ENCODE results near the gene MDH1. TPM values are rescaled to one million over a fixed set of nuclear protein-coding genes. Genes with fewer than 3 reads are reported as not detected.

MDH1 gene
- total and polyA plus RNA-seq, 4 donors, result 75.6 to 210 (median 118) TPM

DNA sequence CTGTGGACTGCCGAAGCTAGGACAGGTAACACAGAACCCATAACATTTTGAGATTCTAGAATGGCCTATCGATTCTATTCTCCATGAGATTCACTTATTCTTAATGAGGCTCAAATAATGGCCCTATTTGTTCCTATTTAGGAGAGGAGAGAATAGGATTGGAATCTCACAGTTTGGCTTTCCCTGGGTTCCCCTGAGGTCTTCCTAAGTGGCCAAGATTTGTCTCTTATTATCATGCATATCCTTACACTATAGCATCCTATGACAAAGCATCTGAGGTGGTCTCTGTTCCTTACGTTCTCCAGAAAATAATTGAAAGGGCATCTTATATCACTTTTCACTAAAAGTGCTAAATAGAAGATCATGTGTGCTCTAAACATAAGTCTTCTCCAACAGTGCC is 10.0 kb upstream of the MDH1 start (continued):
- TF ChIP-seq REST (IDR thresholded peaks at IDR 0.05), result no peak
- no peak for TF ChIP-seq TAF1 (conservative IDR thresholded peaks at IDR 0.05)
- TF ChIP-seq MAX (IDR thresholded peaks at IDR 0.05), result no peak
- TF ChIP-seq NR2F2 (IDR thresholded peaks at IDR 0.05), result no peak

- Histone ChIP-seq H3K9ac (ENCODE audit: low read depth in 1 of 2, low read length in 2 of 2) (no peak overlapping the region), H3K4me3 (ENCODE audit: low read depth in 1 of 3, low read length in 3 of 3) (no peak overlapping the region), H3K4me1 (ENCODE audit: control insufficient read depth in 4 of 4, insufficient read depth in 4 of 4, low read length in 3 of 4) (peaks cover 0 to 9% (median 0%) of the 10 kb centered on the region in 4 donors), H3K27ac (ENCODE audit: low read depth in 1 of 2, low read length in 2 of 2) (peak overlapping the region; percentile 51 to 58), H3K9me3 (ENCODE audit: control insufficient read depth in 4 of 4, low read length in 3 of 4) (no peaks in the 10 kb centered on the region), H3K27me3 (ENCODE audit: control insufficient read depth in 4 of 4, insufficient read depth in 4 of 4, low read length in 3 of 4) (no peaks in the 10 kb centered on the region), H3K36me3 (ENCODE audit: control insufficient read depth in 4 of 4, insufficient read depth in 3 of 4, low read depth in 1 of 4, low read length in 3 of 4) (no peaks in the 10 kb centered on the region)
- WGBS, result 89% methylated on average over 4 of the region's 4 CpGs
- TF ChIP-seq RAD21 (IDR thresholded peaks at IDR 0.05), result no peak
- TF ChIP-seq FOXA1 (IDR thresholded peaks at IDR 0.05), result no peak
- TF ChIP-seq REST (IDR thresholded peaks at IDR 0.05), result no peak
- TF ChIP-seq SP1 (IDR thresholded peaks at IDR 0.05), result no peak
- no peak for TF ChIP-seq TAF1 (conservative IDR thresholded peaks at IDR 0.05)
- no peak for TF ChIP-seq EGR1 (IDR thresholded peaks at IDR 0.05; ENCODE audit: low read depth in 2 of 2)
- no peak for TF ChIP-seq ATF3 (IDR thresholded peaks at IDR 0.05)
- no peak for TF ChIP-seq HNF4A (conservative IDR thresholded peaks at IDR 0.05)
- DNase-seq (ENCODE audit: low spot score), result no peak
Observed at GRCh38 chr2:63580651-63581297, 8.0 kb upstream of the MDH1 start.

DNA sequence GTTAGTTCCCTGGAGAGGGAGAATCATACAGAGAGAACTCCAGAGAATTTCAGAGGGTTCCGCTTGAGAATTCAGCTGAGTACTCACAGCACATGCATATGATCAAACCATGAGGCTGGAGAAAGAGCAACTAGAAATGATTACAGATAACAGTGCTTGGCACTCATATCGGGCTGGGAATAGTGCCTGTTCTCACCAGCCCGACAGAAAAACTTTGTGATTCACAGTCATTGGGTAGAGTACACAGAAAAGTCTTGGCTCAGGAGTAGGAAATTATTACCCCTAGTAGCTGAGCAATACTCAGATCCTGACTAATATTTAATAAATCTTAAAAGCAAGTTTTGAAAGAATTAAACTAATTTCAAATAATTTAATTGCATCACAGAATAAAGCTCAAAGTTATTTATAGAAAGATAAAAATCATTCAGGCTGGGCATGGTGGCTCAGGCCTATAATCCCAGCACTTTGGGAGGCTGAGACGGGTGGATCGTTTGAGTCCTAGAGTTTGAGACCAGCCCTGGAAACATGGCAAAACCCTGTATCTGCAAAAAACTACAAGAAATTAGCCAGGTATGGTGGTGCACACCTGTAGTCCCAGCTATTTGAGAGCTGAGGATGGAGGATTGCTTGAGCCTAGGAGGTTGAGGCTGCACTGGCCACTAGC is 7.3 kb upstream of the MDH1 start:
- Histone ChIP-seq H3K9ac (ENCODE audit: low read depth in 1 of 2, low read length in 2 of 2) (no peak overlapping the region), H3K9me3 (ENCODE audit: control insufficient read depth in 4 of 4, low read length in 3 of 4) (no peaks in the 10 kb centered on the region), H3K4me3 (ENCODE audit: low read depth in 1 of 3, low read length in 3 of 3) (no peak overlapping the region), H3K4me1 (ENCODE audit: control insufficient read depth in 4 of 4, insufficient read depth in 4 of 4, low read length in 3 of 4) (peaks cover 0 to 9% (median 0%) of the 10 kb centered on the region in 4 donors), H3K27me3 (ENCODE audit: control insufficient read depth in 4 of 4, insufficient read depth in 4 of 4, low read length in 3 of 4) (no peaks in the 10 kb centered on the region), H3K27ac (ENCODE audit: low read depth in 1 of 2, low read length in 2 of 2) (peak overlapping the region; percentile 51 to 58), H3K36me3 (ENCODE audit: control insufficient read depth in 4 of 4, insufficient read depth in 3 of 4, low read depth in 1 of 4, low read length in 3 of 4) (no peaks in the 10 kb centered on the region)
- WGBS, result 70% methylated on average over 5 of the region's 5 CpGs
- no peak for DNase-seq (ENCODE audit: low spot score)
- TF ChIP-seq EGR1 (IDR thresholded peaks at IDR 0.05; ENCODE audit: low read depth in 2 of 2) (peak in 1 of 2 donors; percentile 78), CTCF (IDR thresholded peaks at IDR 0.05; ENCODE audit: low read depth, low read length, missing input control) (no peak), JUND (IDR thresholded peaks at IDR 0.05) (peak; percentile 83 to 94), REST (IDR thresholded peaks at IDR 0.05) (peak; percentile 39), SP1 (IDR thresholded peaks at IDR 0.05) (peak; percentile 36), RXRA (IDR thresholded peaks at IDR 0.05) (peak in 1 of 2 donors; percentile 37), RAD21 (IDR thresholded peaks at IDR 0.05) (peak in 1 of 2 donors; percentile 33), ATF3 (IDR thresholded peaks at IDR 0.05) (no peak), NR2F2 (IDR thresholded peaks at IDR 0.05) (no peak)
